Lower lobe of right lung (tissue), 2 donors: ENCODE measurements around the gene STXBP4. TPM values are rescaled to one million over a fixed set of nuclear protein-coding genes. Genes with fewer than 3 reads are reported as not detected.

ENCODE experiments used
- ATAC-seq, 2 donors: fragments of 200-7000 bp; cut with Tn5 transposase; one replicate each; pipeline ENCODE4 v1.9.1; 2020 to 2022; ENCODE audit warnings: mild to moderate bottlenecking in 2 of 2, moderate library complexity in 2 of 2
- DNase-seq: peaks from one replicate; pipeline ENCODE4 v3.0.0-alpha.2; 2020
- H3K27ac ChIP-seq: fragments of 200-600 bp; one replicate; pipeline ENCODE4 v1.8.0; 2022
- H3K27me3 ChIP-seq: fragments of 200-600 bp; one replicate; pipeline ENCODE4 v1.8.0; 2022; ENCODE audit warnings: low read depth
- H3K36me3 ChIP-seq: fragments of 200-600 bp; one replicate; pipeline ENCODE4 v1.8.0; 2022; ENCODE audit warnings: mild to moderate bottlenecking
- H3K4me1 ChIP-seq: fragments of 200-600 bp; one replicate; pipeline ENCODE4 v1.8.0; 2022
- H3K4me3 ChIP-seq: fragments of 200-600 bp; one replicate; pipeline ENCODE4 v1.8.0; 2022; ENCODE audit warnings: mild to moderate bottlenecking
- H3K9me3 ChIP-seq: fragments of 200-600 bp; one replicate; pipeline ENCODE4 v1.8.0; 2022
- CTCF ChIP-seq: fragments of 200-600 bp; IDR thresholded peaks from one replicate; pipeline ENCODE4 v1.8.0; 2022; ENCODE audit warnings: antibody characterized with exemption, mild to moderate bottlenecking
- intact Hi-C: fragments of 100-400 bp; cut with DNase I; formaldehyde crosslinking; loops from one replicate; pipeline ENCODE4 v1.11.0; 2022
- long read RNA-seq: library from polyadenylated mRNA; unstranded; transcript quantifications from one replicate; pipeline ENCODE4 v2.0.0, GENCODE V29; 2021
- total RNA-seq: library from RNA; stranded (reverse); fragmentation: NEBNext Ultra II Directional; extraction: Animal tissue kit (Norgen Biotek cat#: 25700); gene quantifications from one replicate; pipeline ENCODE4 v1.2.1, GENCODE V29; 2021
- donor health status: DM: no; HTN: yes; CAD: no; lungs with severe emphysema.

The STXBP4 gene
- 11.8 TPM for total RNA-seq
- long read RNA-seq, partial matches to known transcripts, result 2 of 9 reads
- long read RNA-seq, other reads (novel, unspliced or antisense), result 7 of 9 reads

- Histone ChIP-seq H3K27me3 (no peaks in the 10 kb centered on the region), H3K27ac (peak within 1 kb of the TSS; percentile 85), H3K36me3 (peaks cover 17% of the 10 kb centered on the region), H3K4me1 (peaks cover 22% of the 10 kb centered on the region), H3K4me3 (peak within 1 kb of the TSS; percentile 84), H3K9me3 (no peaks in the 10 kb centered on the region)
- ATAC-seq (peak; percentile 99 to 100), DNase-seq (peak; percentile 96)
- intact Hi-C loops, result no loop called here
- TF ChIP-seq CTCF, result no peak
These were observed at the start of gene STXBP4, which contains the start of gene COX11 for GRCh38 chr17:54968262-54968987. STXBP4 (plus strand) TSS chr17:54968765; CDS start chr17:54986220, 17,455 bp downstream. COX11 (minus strand) TSS chr17:54968654; CDS start chr17:54968646, 8 bp downstream.

GRCh38 chr17:54919425-54919824 lies 49.1 kb upstream of the STXBP4 start:
- peaks cover 26% of the 10 kb centered on the region for H3K36me3 ChIP-seq
- no peak for ATAC-seq

GRCh38 chr17:54920819-54921218 lies 47.7 kb upstream of the STXBP4 start:
- no peak for DNase-seq
- TF ChIP-seq CTCF, result no peak
- Histone ChIP-seq H3K9me3 (peaks cover 7% of the 10 kb centered on the region), H3K27ac (no peak overlapping the region), H3K36me3 (peaks cover 12% of the 10 kb centered on the region), H3K4me3 (no peak overlapping the region), H3K4me1 (no peaks in the 10 kb centered on the region), H3K27me3 (no peaks in the 10 kb centered on the region)
- intact Hi-C loops, result no loop called here
- no peak for ATAC-seq

More at GRCh38 chr17:54919425-54919824, 49.1 kb upstream of the STXBP4 start:
- Histone ChIP-seq H3K4me1 (no peaks in the 10 kb centered on the region), H3K27ac (no peak overlapping the region), H3K4me3 (no peak overlapping the region), H3K27me3 (no peaks in the 10 kb centered on the region), H3K9me3 (peaks cover 7% of the 10 kb centered on the region)
- intact Hi-C loops, result no loop called here
- no peak for DNase-seq
- no peak for TF ChIP-seq CTCF

GRCh38 chr17:54924405-54924804 lies 44.2 kb upstream of the STXBP4 start:
- DNase-seq (no peak), ATAC-seq (no peak)
- no peak overlapping the region for H3K4me3 ChIP-seq
- TF ChIP-seq CTCF, result no peak
- H3K36me3 ChIP-seq, result peaks cover 6% of the 10 kb centered on the region
- no peaks in the 10 kb centered on the region for H3K27me3 ChIP-seq
- H3K27ac ChIP-seq, result no peak overlapping the region
- H3K9me3 ChIP-seq, result no peaks in the 10 kb centered on the region
- no peaks in the 10 kb centered on the region for H3K4me1 ChIP-seq
- intact Hi-C loops, result no loop called here

- Histone ChIP-seq H3K4me3 (no peak overlapping the region), H3K9me3 (no peaks in the 10 kb centered on the region), H3K27me3 (no peaks in the 10 kb centered on the region), H3K36me3 (peaks cover 26% of the 10 kb centered on the region), H3K27ac (no peak overlapping the region), H3K4me1 (no peaks in the 10 kb centered on the region)
- DNase-seq (no peak), ATAC-seq (no peak)
- intact Hi-C loops, result no loop called here
- TF ChIP-seq CTCF, result no peak
These were observed 41.0 kb upstream of the STXBP4 start for GRCh38 chr17:54927525-54927924.
